ENCODE measurements around the gene AKAP7.
"Not testable (repeated sequence)": the region's sequence is repeated elsewhere in the genome, so short reads cannot be mapped to it uniquely, and the experiment has no call there.

Gene AKAP7

GRCh38 chr6:131257104-131257503 is 121.8 kb downstream of the AKAP7 start:
- no peak for DNase-seq

DNA sequence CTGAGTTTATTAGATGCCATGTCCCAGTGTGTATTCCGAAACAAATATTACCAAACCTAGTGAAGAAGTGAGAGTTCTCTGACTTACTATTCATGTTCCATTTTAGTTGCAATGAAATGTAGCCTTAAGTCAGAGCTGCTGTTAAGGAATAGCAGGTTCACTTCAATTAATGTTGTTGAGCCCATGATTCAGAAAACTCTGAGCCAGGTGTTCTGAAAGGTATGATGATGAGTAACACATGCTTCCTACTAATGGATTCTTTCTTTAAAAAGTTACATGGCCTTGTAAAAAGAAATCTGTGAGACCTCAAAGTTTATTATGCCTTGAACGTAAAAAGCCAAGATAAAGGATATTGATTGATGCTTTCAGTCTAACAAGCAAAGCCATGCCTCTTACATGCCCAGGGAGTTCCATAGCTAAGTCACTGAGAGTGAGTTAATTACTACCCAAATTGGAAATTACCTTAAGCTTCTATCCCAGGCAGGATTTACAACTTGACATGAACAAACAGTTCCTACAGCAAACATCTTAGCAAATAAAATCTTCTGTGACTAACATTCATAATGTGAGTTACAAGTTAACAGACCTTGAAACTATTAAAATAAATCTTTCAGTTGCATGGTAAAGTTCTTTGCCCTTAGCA is 122.9 kb downstream of the AKAP7 start:
- no peak for DNase-seq

DNA sequence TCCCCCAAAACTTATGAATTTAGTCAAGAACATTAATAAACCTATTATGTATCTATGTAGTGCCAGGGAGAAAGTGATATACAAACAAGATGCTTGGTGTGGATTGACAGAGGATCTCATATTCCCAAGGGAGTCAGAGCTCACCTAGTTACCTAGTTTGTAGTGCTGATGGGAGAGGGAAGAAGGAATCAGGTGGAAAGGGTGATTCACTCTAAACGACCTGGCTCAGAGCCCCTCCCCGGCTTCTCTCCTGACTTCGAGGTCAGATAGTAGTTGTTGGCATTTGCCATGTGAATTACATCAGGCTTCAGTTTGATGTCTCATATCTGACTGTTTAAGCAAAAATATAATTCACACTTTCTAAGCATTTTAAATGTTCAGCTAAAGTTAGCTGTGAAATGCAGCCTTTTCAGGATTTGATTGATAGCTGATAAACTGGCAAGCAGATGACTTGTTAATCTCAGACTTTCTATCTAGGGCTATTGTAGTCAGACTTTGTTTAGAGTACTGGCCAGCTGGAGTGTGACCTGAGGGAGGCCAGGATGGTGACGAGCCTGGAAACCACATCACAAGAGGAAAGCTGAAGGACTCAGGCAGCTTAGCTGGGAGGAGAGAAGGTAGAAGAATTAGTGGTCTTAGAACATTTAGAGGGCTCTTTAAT is 123.7 kb downstream of the AKAP7 start:
- no peak for DNase-seq

DNA sequence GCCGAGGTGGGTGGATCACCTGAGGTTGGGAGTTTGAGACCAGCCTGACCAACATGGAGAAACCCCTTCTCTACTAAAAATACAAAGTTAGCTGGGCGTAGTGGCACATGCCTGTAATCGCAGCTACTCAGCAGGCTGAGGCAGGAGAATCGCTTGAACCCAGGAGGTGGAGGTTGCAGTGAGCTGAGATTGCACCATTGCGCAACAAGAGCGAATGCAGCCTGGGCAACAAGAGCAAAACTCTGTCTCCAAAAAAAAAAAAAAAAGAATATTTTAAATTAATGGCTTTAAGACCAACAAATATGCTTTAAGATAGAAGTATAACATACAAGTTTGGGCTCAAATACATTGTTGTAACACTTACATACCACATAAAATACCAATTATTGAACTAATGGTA is 125.7 kb downstream of the AKAP7 start:
- not testable (repeated sequence) for DNase-seq

GRCh38 chr6:131262060-131262459 is 126.8 kb downstream of the AKAP7 start:
- no peak for DNase-seq

DNA sequence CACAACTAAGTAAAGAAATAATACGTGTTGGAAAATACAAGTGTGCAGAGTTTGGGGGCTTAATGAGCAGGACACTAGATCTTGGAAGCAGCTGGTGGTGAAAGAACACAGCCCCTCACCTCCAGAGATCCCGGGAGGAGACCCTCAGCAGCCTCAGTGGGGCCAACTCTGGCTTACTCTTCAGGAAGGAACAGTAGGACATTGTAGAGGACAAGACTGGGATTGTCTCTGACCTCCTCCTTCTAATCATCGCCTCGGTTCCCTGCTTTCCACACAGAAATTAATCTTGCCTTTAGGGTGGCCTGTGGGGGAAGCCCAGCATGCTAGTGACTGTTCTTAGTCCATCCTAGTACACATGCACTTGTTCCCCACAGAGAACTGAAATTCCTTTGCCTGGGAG is 130.7 kb downstream of the AKAP7 start:
- no peak for DNase-seq

GRCh38 chr6:131268303-131268702 is 133.0 kb downstream of the AKAP7 start:
- no peak for DNase-seq

GRCh38 chr6:131269565-131270391 is 134.5 kb downstream of the AKAP7 start:
- no peak for DNase-seq

GRCh38 chr6:131270534-131270933 is 135.3 kb downstream of the AKAP7 start:
- DNase-seq, result no peak

DNA sequence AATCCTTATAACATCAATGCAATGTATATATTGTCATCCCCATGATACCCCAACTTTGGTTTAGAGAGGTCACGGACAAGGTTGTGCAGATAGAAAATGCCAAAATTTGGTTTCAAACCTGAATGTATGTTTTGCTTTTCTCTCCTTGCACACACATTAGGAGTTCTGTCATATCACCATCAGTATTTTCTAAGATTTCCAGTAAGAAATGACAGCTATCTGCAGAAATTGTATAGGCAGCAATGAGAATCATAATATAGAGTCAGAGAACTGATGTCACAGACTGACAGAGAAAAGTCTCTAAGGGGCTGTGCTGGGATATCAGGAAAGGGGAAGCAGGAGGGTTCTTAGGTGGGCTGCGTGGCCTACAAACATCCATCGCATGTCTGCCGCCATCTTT is 140.0 kb downstream of the AKAP7 start:
- no peak for DNase-seq

GRCh38 chr6:131277591-131277990 is 142.3 kb downstream of the AKAP7 start:
- DNase-seq, result no peak

GRCh38 chr6:131281471-131282270 is 146.4 kb downstream of the AKAP7 start:
- peak; percentile 10 to 76 (median 40) for DNase-seq

DNA sequence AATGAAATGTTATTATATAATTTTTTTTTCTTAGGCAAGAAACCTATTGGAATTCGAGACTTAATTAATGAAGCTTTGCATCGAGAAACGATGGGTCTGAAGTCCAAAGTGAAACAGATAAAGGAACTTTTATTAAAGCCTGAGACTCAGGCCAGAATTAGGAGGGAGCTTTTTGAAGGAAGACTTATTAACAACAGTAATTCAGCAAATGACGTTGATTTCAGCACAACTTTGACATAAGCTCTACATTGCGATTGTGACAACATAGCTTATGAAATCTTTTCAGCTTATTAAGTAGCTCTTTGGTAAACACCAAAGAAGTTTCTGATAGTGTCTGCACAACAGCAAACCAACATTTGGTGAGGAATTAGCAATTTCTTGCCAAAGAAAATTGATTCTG is 147.1 kb downstream of the AKAP7 start:
- DNase-seq, result no peak

GRCh38 chr6:131283466-131284175 is 148.4 kb downstream of the AKAP7 start:
- DNase-seq, result no peak

DNA sequence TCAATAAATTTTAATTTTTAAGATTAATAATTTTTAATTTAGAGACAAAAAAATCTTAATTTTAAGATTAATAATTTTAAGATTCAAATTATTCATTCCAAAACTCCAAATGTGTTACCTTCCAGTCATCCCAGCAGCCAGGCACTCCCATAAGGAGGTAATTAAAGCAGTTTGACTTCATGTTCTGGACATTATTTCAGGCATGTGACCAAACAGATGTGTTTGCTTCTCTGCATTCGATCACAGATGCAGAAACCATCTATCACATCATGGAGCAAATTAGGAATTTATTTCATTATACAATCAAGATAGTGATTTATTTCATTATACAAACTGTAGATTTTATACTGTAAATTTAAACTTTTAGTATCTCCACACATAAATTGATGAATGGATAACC is 150.3 kb downstream of the AKAP7 start:
- no peak for DNase-seq

DNA sequence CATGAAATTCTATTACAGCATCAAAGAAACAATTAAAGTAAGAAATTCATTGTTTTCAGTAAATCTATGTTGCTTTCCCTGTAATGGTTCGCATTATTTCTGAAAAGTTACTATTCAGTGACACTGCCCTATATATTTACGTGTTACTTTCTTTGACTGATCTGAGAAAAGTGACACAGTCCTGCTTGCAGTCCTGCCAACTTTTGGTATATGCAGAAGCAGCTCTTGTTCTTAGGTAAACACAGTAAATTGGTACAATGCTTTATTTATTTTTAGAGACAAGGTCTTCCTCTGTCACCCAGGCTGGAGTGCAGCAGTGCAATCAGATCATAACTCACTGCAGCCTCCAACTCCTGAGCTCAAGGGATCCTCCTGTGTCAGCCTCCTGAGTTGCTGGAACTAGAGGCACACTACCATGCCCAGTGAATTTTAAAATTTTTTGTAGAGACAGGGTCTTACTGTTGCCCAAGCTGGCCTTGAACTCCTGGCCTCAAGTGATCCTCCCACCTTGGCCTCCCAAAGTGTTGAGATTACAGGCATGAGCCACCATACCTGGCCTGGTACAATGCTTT is 151.3 kb downstream of the AKAP7 start:
- DNase-seq, result no peak

GRCh38 chr6:131288214-131288613 is 152.9 kb downstream of the AKAP7 start:
- no peak for DNase-seq

- no peak for DNase-seq
Observed at GRCh38 chr6:131290955-131291354, 155.7 kb downstream of the AKAP7 start.

- DNase-seq, result no peak
Observed at GRCh38 chr6:131292145-131292938, 157.1 kb downstream of the AKAP7 start.

GRCh38 chr6:131293472-131293911 is 158.2 kb downstream of the AKAP7 start:
- no peak for DNase-seq

DNA sequence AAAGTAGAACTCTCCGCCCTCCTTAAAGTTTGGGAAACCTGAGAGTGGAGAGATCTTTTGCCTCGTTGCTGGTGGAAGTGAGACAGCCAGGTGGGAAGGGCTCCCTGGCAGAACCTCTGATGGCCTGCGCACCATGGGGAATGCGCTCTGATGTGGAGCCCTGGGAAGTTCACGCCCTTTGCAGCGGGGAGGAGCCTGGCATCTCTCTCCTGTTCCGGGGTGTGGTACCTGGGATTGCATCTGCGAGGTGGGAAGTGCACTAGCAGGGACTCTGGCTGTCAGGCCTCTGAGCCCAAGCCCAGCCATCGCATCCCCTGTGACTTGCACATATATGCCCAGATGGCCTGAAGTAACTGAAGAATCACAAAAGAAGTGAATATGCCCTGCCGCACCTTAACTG is 159.8 kb downstream of the AKAP7 start:
- no peak for DNase-seq

All from T-helper 1 cell (primary cell).